VCaP (cell line): ENCODE data around the gene ACP2.
A peak's percentile ranks its signal among the peaks of the same experiment; 100 is the strongest.

Source experiments
- H3K27ac ChIP-seq: fragments of 450-650 bp; 2 replicates; pipeline ENCODE4 v1.5.1; 2017
- CTCF ChIP-seq: fragments of 450-650 bp; conservative IDR thresholded peaks from 2 replicates; pipeline ENCODE4 v1.5.1; 2017; ENCODE audit warnings: mild to moderate bottlenecking, moderate library complexity

Gene ACP2

GRCh38 chr11:47241841-47242301 lies 6.7 kb downstream of the ACP2 start:
- no peak for TF ChIP-seq CTCF
- H3K27ac ChIP-seq: no peak overlapping the region

- TF ChIP-seq CTCF: no peak
These were observed 8.8 kb downstream of the ACP2 start for GRCh38 chr11:47239852-47240251.

GRCh38 chr11:47236482-47236881 lies 12.1 kb downstream of the ACP2 start:
- no peak overlapping the region for H3K27ac ChIP-seq
- no peak for TF ChIP-seq CTCF

More at GRCh38 chr11:47239852-47240251, 8.8 kb downstream of the ACP2 start:
- H3K27ac ChIP-seq: no peak overlapping the region

- H3K27ac ChIP-seq: peak overlapping the region; percentile 56
- no peak for TF ChIP-seq CTCF
These were observed 13.5 kb downstream of the ACP2 start for GRCh38 chr11:47235163-47235562.

GRCh38 chr11:47234669-47235100 lies 13.9 kb downstream of the ACP2 start:
- H3K27ac ChIP-seq: peak overlapping the region; percentile 56
- no peak for TF ChIP-seq CTCF

- peak overlapping the region; percentile 56 for H3K27ac ChIP-seq
- TF ChIP-seq CTCF: peak; percentile 19; the same call in 1 of the 2 replicates
These were observed 14.5 kb downstream of the ACP2 start for GRCh38 chr11:47233989-47234668.

GRCh38 chr11:47233051-47233450 lies 15.6 kb downstream of the ACP2 start:
- no peak for TF ChIP-seq CTCF
- no peak overlapping the region for H3K27ac ChIP-seq
